CMK (cell line): ENCODE measurements around the gene NWD2.

Source experiments
- DNase-seq: peaks from one replicate; pipeline ENCODE4 v3.0.0-alpha.2; 2010; ENCODE audit warnings: low read depth

The NWD2 gene

GRCh38 chr4:37304612-37305011 lies 60.1 kb downstream of the NWD2 start:
- no peak for DNase-seq

GRCh38 chr4:37305984-37306383 lies 61.4 kb downstream of the NWD2 start:
- no peak for DNase-seq

GRCh38 chr4:37317104-37317643 lies 72.6 kb downstream of the NWD2 start:
- no peak for DNase-seq

- no peak for DNase-seq
Measured at GRCh38 chr4:37320513-37321235, 76.1 kb downstream of the NWD2 start.

- no peak for DNase-seq
Measured at GRCh38 chr4:37322122-37322521, 77.6 kb downstream of the NWD2 start.

GRCh38 chr4:37324546-37324945 lies 80.0 kb downstream of the NWD2 start:
- DNase-seq: no peak

GRCh38 chr4:37326852-37327251 lies 82.3 kb downstream of the NWD2 start:
- no peak for DNase-seq

GRCh38 chr4:37338972-37339371 lies 94.4 kb downstream of the NWD2 start:
- DNase-seq: no peak

- DNase-seq: no peak
Measured at GRCh38 chr4:37358748-37359147, 114.2 kb downstream of the NWD2 start.

GRCh38 chr4:37359261-37359660 lies 114.7 kb downstream of the NWD2 start:
- no peak for DNase-seq

- no peak for DNase-seq
Measured at GRCh38 chr4:37365888-37366287, 121.3 kb downstream of the NWD2 start.

GRCh38 chr4:37367901-37368300 lies 123.4 kb downstream of the NWD2 start:
- DNase-seq: no peak

- DNase-seq: no peak
Measured at GRCh38 chr4:37370052-37370451, 125.5 kb downstream of the NWD2 start.

GRCh38 chr4:37381040-37381668 lies 136.6 kb downstream of the NWD2 start:
- no peak for DNase-seq

- DNase-seq: no peak
Measured at GRCh38 chr4:37383579-37384229, 139.2 kb downstream of the NWD2 start.

GRCh38 chr4:37385424-37385823 lies 140.9 kb downstream of the NWD2 start:
- no peak for DNase-seq

- DNase-seq: no peak
Measured at GRCh38 chr4:37388681-37389365, 144.3 kb downstream of the NWD2 start.

GRCh38 chr4:37389366-37389765 lies 144.8 kb downstream of the NWD2 start:
- no peak for DNase-seq

- no peak for DNase-seq
Measured at GRCh38 chr4:37389967-37390580, 145.5 kb downstream of the NWD2 start.

- DNase-seq: no peak
Measured at GRCh38 chr4:37392521-37393255, 148.1 kb downstream of the NWD2 start.

GRCh38 chr4:37393321-37393720 lies 148.8 kb downstream of the NWD2 start:
- no peak for DNase-seq
